ENCODE results near the gene GSS. TPM values are rescaled to one million over a fixed set of nuclear protein-coding genes. Genes with fewer than 3 reads are reported as not detected.

The GSS gene
- total RNA-seq, 1 donor from 2014 or later = 64.1 TPM

- intact Hi-C loops (cut with micrococcal nuclease) = no loop called here
- Mint-ChIP-seq H3K4me1 (ENCODE audit: low read depth) (no peaks in the 10 kb centered on the region), H3K27ac (no peak overlapping the region), H3K36me3 (ENCODE audit: low read depth) (no peaks in the 10 kb centered on the region), H3K4me3 (no peak overlapping the region), H3K27me3 (ENCODE audit: insufficient read depth) (peaks cover 6% of the 10 kb centered on the region), H3K9me3 (no peaks in the 10 kb centered on the region)
- DNase-seq (ENCODE audit: low spot score) = no peak
Measured at GRCh38 chr20:34979366-34980153, 24.0 kb upstream of the GSS start.

GRCh38 chr20:34978092-34978744, 22.6 kb upstream of the GSS start:
- Mint-ChIP-seq H3K9me3 (no peaks in the 10 kb centered on the region), H3K4me3 (no peak overlapping the region), H3K27me3 (ENCODE audit: insufficient read depth) (peaks cover 3% of the 10 kb centered on the region), H3K4me1 (ENCODE audit: low read depth) (no peaks in the 10 kb centered on the region), H3K36me3 (ENCODE audit: low read depth) (no peaks in the 10 kb centered on the region), H3K27ac (no peak overlapping the region)
- no peak for DNase-seq (ENCODE audit: low spot score)
- intact Hi-C loops (cut with micrococcal nuclease) = no loop called here

- H3K27ac Mint-ChIP-seq = no peak overlapping the region
- intact Hi-C loops (cut with micrococcal nuclease) = no loop called here
- H3K4me1 Mint-ChIP-seq (ENCODE audit: low read depth) = no peaks in the 10 kb centered on the region
- H3K27me3 Mint-ChIP-seq (ENCODE audit: insufficient read depth) = peaks cover 3% of the 10 kb centered on the region
- H3K4me3 Mint-ChIP-seq = no peak overlapping the region
- no peaks in the 10 kb centered on the region for H3K9me3 Mint-ChIP-seq
- no peak for DNase-seq (ENCODE audit: low spot score)
- no peaks in the 10 kb centered on the region for H3K36me3 Mint-ChIP-seq (ENCODE audit: low read depth)
Measured at GRCh38 chr20:34977365-34978091, 21.9 kb upstream of the GSS start.

DNA sequence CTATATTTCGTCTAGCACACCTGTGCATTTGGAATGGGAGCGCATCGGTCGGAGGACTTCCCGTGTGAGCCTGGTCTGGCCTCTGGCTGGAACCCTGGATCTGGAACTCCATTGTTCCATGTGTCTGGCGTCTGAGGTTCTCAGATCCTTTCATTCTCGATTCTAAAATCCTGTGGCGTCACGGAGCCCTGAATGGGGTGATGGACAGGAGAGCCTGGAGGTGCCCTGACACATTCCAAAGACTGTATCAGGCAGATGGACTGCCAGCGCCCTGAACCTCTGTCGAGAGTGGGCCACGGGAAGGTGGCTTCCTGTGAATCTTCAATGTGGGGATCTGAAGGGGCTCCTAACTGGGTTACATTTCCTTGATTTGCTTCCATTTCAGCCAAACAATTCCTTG, 20.7 kb upstream of the GSS start:
- Mint-ChIP-seq H3K27me3 (ENCODE audit: insufficient read depth) (peaks cover 3% of the 10 kb centered on the region), H3K36me3 (ENCODE audit: low read depth) (no peaks in the 10 kb centered on the region), H3K9me3 (no peaks in the 10 kb centered on the region), H3K27ac (no peak overlapping the region), H3K4me1 (ENCODE audit: low read depth) (no peaks in the 10 kb centered on the region), H3K4me3 (no peak overlapping the region)
- DNase-seq (ENCODE audit: low spot score) = no peak
- intact Hi-C loops (cut with micrococcal nuclease) = no loop called here

DNA sequence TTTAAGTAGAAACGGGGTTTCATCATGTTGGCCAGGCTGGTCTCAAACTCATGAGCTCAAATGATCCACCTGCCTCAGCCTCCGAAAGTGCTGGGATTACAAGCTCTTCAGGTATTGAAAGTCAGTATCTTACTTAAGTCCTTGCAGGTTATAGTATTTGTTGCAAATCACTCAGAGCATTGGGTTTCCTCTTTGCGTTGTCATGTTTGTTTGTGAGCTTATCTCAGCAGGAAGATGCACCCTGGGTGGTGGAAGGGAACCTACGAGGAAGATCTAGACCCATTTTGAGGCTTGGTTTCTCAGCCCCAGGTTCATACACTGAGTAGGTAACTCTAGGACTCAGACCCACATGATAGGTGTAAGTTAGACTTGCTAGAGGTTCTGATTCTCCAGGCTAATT, 18.6 kb upstream of the GSS start:
- Mint-ChIP-seq H3K9me3 (no peaks in the 10 kb centered on the region), H3K36me3 (ENCODE audit: low read depth) (no peaks in the 10 kb centered on the region), H3K27me3 (ENCODE audit: insufficient read depth) (peaks cover 3% of the 10 kb centered on the region), H3K4me3 (no peak overlapping the region), H3K4me1 (ENCODE audit: low read depth) (no peaks in the 10 kb centered on the region), H3K27ac (no peak overlapping the region)
- DNase-seq (ENCODE audit: low spot score) = no peak
- intact Hi-C loops (cut with micrococcal nuclease) = no loop called here

DNA sequence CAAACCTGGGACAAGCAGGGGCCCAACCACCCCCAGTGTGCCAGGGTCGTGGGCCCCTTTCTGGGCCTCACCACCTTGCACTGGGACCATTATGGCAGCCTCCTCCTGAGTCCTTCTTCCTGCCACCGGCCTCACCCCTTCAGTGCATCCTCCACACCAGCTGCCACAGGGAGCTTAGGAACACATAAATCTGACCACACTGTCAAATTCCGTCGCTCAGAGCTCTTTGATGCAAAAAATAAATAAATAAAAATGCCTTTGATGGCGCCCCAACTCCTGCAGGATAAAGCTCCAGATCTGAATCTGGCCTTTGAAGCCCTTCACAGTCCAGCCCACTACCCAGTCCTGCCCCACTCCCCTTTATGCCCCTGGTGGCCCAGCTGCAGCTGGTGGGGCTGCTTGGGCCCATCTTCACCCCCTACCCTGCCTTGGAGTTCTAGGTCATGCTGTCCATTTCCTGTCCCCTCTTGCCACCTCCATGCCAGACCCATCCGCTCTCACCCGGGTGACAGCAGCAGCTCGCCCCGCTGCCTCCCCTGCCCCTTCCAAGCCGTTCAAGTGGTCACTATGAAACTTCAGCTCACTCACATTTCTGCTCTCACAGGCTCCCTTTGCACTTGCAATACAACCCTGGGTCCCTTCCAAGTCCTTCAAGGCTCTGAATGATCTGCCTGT, 16.1 kb upstream of the GSS start:
- Mint-ChIP-seq H3K27ac (no peak overlapping the region), H3K4me1 (ENCODE audit: low read depth) (no peaks in the 10 kb centered on the region), H3K4me3 (no peak overlapping the region), H3K9me3 (no peaks in the 10 kb centered on the region), H3K27me3 (ENCODE audit: insufficient read depth) (peaks cover 3% of the 10 kb centered on the region), H3K36me3 (ENCODE audit: low read depth) (no peaks in the 10 kb centered on the region)
- intact Hi-C loops (cut with micrococcal nuclease) = no loop called here
- DNase-seq (ENCODE audit: low spot score) = no peak

DNA sequence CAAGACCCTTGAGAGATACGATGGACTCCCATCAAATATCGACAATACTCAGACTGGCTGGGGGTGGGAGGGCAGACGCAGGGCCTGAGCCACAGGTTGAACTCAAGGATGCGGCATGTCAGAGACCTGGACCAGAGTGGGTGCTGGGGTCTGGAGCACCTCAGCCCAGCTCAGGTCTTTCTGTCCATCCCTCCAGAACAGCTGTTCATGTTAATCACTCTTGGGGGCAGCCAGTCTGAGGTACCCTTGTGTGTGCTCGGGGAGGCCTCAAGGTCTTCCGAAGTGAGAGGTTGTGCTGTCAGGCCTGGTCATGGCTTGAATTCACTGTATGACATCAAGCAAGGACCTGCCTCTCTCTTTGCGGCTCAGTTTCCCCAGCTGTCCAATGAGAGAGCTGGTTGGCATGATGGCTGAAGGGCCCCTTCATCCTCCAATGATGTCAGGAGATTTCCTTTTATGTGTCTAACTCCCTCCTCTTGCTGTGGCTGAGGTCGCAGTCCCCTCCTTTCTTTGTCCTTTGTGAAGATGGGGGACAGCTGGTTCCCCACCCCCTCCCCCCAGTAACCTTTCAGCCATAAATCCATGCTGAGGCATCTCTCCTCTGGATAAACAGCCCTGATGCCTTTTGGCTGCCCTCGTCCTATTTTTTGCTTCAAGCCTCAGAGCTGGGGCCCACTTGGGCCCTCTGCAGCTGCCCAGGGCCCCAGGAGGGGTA, 15.4 kb upstream of the GSS start:
- DNase-seq (ENCODE audit: low spot score) = no peak
- no peak overlapping the region for H3K27ac Mint-ChIP-seq
- no peaks in the 10 kb centered on the region for H3K27me3 Mint-ChIP-seq (ENCODE audit: insufficient read depth)
- intact Hi-C loops (cut with micrococcal nuclease) = no loop called here
- no peaks in the 10 kb centered on the region for H3K9me3 Mint-ChIP-seq
- H3K36me3 Mint-ChIP-seq (ENCODE audit: low read depth) = no peaks in the 10 kb centered on the region
- no peaks in the 10 kb centered on the region for H3K4me1 Mint-ChIP-seq (ENCODE audit: low read depth)
- no peak overlapping the region for H3K4me3 Mint-ChIP-seq

DNA sequence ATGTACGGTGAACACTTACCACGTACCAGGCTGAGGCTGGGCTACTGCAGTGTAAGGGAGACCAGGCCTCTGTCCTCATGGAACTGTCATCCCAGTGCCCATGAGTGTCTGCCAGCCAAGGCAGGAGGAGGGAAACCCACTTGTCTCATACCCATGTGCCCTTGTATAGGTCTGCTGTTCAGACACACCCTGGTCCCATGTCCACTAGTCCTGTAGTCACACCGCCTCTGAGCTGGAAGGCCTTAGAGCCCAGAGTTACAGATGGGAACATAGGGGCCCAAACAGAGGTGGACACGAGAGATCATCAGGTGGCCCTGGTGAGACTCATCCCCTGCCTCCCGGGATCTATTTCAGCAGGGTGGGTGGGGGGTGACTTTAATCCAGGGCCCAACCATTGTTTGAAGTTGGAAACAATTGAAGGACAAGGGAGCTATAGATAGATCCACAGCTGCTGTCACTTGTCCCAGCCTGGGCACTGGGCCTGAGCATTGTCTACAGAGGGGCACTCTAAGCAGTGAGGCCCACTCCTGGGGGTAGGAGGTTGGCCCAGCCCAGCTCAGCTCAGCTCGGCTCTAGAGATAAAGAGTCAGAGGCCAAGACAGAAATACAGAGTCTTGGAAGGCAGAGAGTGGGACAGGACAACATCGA, 14.7 kb upstream of the GSS start:
- Mint-ChIP-seq H3K27ac (no peak overlapping the region), H3K4me1 (ENCODE audit: low read depth) (no peaks in the 10 kb centered on the region), H3K9me3 (no peaks in the 10 kb centered on the region), H3K4me3 (no peak overlapping the region), H3K27me3 (ENCODE audit: insufficient read depth) (no peaks in the 10 kb centered on the region), H3K36me3 (ENCODE audit: low read depth) (no peaks in the 10 kb centered on the region)
- intact Hi-C loops (cut with micrococcal nuclease) = no loop called here
- DNase-seq (ENCODE audit: low spot score) = no peak

- H3K4me1 Mint-ChIP-seq (ENCODE audit: low read depth) = no peaks in the 10 kb centered on the region
Measured at GRCh38 chr20:34968042-34968775, 12.6 kb upstream of the GSS start.

GRCh38 chr20:34967421-34967820, 11.8 kb upstream of the GSS start:
- Mint-ChIP-seq H3K36me3 (ENCODE audit: low read depth) (no peaks in the 10 kb centered on the region), H3K27me3 (ENCODE audit: insufficient read depth) (peaks cover 13% of the 10 kb centered on the region), H3K27ac (no peak overlapping the region), H3K4me1 (ENCODE audit: low read depth) (no peaks in the 10 kb centered on the region), H3K9me3 (no peaks in the 10 kb centered on the region), H3K4me3 (no peak overlapping the region)
- intact Hi-C loops (cut with micrococcal nuclease) = no loop called here
- no peak for DNase-seq (ENCODE audit: low spot score)

More at GRCh38 chr20:34968042-34968775, 12.6 kb upstream of the GSS start:
- intact Hi-C loops (cut with micrococcal nuclease) = no loop called here
- no peak for DNase-seq (ENCODE audit: low spot score)
- no peaks in the 10 kb centered on the region for H3K36me3 Mint-ChIP-seq (ENCODE audit: low read depth)
- peaks cover 11% of the 10 kb centered on the region for H3K27me3 Mint-ChIP-seq (ENCODE audit: insufficient read depth)
- H3K4me3 Mint-ChIP-seq = no peak overlapping the region
- H3K9me3 Mint-ChIP-seq = no peaks in the 10 kb centered on the region
- no peak overlapping the region for H3K27ac Mint-ChIP-seq

GRCh38 chr20:34965051-34965450, 9.4 kb upstream of the GSS start:
- DNase-seq (ENCODE audit: low spot score) = no peak
- intact Hi-C loops (cut with micrococcal nuclease) = no loop called here
- Mint-ChIP-seq H3K4me1 (ENCODE audit: low read depth) (peaks cover 6% of the 10 kb centered on the region), H3K36me3 (ENCODE audit: low read depth) (no peaks in the 10 kb centered on the region), H3K27me3 (ENCODE audit: insufficient read depth) (peaks cover 13% of the 10 kb centered on the region), H3K4me3 (no peak overlapping the region), H3K27ac (no peak overlapping the region), H3K9me3 (no peaks in the 10 kb centered on the region)
